Raji (cell line): ENCODE results near the gene PNMA6F.

Experiments
- POLR2A ChIP-seq: IDR thresholded peaks from 2 replicates; pipeline ENCODE4 v1.6.1; 2011; ENCODE audit warnings: low read depth, low read length, control low read depth; ENCODE audit not compliant: insufficient read depth

Gene PNMA6F

GRCh38 chrX:153317306-153317705, 4.3 kb downstream of the PNMA6F start:
- no peak for TF ChIP-seq POLR2A

- TF ChIP-seq POLR2A: no peak
These were observed 8.7 kb downstream of the PNMA6F start for GRCh38 chrX:153312842-153313241.

GRCh38 chrX:153312041-153312440, 9.5 kb downstream of the PNMA6F start:
- no peak for TF ChIP-seq POLR2A

GRCh38 chrX:153310901-153311300, 10.7 kb downstream of the PNMA6F start:
- no peak for TF ChIP-seq POLR2A

- TF ChIP-seq POLR2A: no peak
These were observed 14.0 kb downstream of the PNMA6F start for GRCh38 chrX:153307276-153308178.

- TF ChIP-seq POLR2A: no peak
These were observed 14.9 kb downstream of the PNMA6F start for GRCh38 chrX:153306527-153307115.

GRCh38 chrX:153305972-153306371, 15.6 kb downstream of the PNMA6F start:
- TF ChIP-seq POLR2A: no peak

GRCh38 chrX:153304988-153305736, 16.4 kb downstream of the PNMA6F start:
- TF ChIP-seq POLR2A: no peak

- TF ChIP-seq POLR2A: no peak
These were observed 18.0 kb downstream of the PNMA6F start for GRCh38 chrX:153303276-153304262.

GRCh38 chrX:153302796-153303195, 18.8 kb downstream of the PNMA6F start:
- no peak for TF ChIP-seq POLR2A

- no peak for TF ChIP-seq POLR2A
These were observed 19.8 kb downstream of the PNMA6F start for GRCh38 chrX:153301746-153302145.

GRCh38 chrX:153299855-153300254, 21.7 kb downstream of the PNMA6F start:
- TF ChIP-seq POLR2A: no peak

GRCh38 chrX:153297376-153297775, 24.2 kb downstream of the PNMA6F start:
- TF ChIP-seq POLR2A: no peak
